Lower lobe of right lung (tissue), 2 donors: Measurements from ENCODE around the gene ARID1B. TPM values are rescaled to one million over a fixed set of nuclear protein-coding genes. Genes with fewer than 3 reads are reported as not detected.

Experiments
- ATAC-seq, 2 donors: fragments of 200-7000 bp; cut with Tn5 transposase; one replicate each; pipeline ENCODE4 v1.9.1; 2020 to 2022; ENCODE audit warnings: mild to moderate bottlenecking in 2 of 2, moderate library complexity in 2 of 2
- DNase-seq: peaks from one replicate; pipeline ENCODE4 v3.0.0-alpha.2; 2020
- H3K27ac ChIP-seq: fragments of 200-600 bp; one replicate; pipeline ENCODE4 v1.8.0; 2022
- H3K27me3 ChIP-seq: fragments of 200-600 bp; one replicate; pipeline ENCODE4 v1.8.0; 2022; ENCODE audit warnings: low read depth
- H3K36me3 ChIP-seq: fragments of 200-600 bp; one replicate; pipeline ENCODE4 v1.8.0; 2022; ENCODE audit warnings: mild to moderate bottlenecking
- H3K4me1 ChIP-seq: fragments of 200-600 bp; one replicate; pipeline ENCODE4 v1.8.0; 2022
- H3K4me3 ChIP-seq: fragments of 200-600 bp; one replicate; pipeline ENCODE4 v1.8.0; 2022; ENCODE audit warnings: mild to moderate bottlenecking
- H3K9me3 ChIP-seq: fragments of 200-600 bp; one replicate; pipeline ENCODE4 v1.8.0; 2022
- intact Hi-C: fragments of 100-400 bp; cut with DNase I; formaldehyde crosslinking; loops from one replicate; pipeline ENCODE4 v1.11.0; 2022
- total RNA-seq: library from RNA; stranded (reverse); fragmentation: NEBNext Ultra II Directional; extraction: Animal tissue kit (Norgen Biotek cat#: 25700); gene quantifications from one replicate; pipeline ENCODE4 v1.2.1, GENCODE V29; 2021
- TF ChIP-seq, protein P1 (sequence below): fragments of 200-600 bp; IDR thresholded peaks from one replicate; pipeline ENCODE4 v1.8.0; 2022; ENCODE audit warnings: antibody characterized with exemption, mild to moderate bottlenecking
- donor health status: DM: no; HTN: yes; CAD: no; lungs with severe emphysema.

Gene ARID1B
- total RNA-seq, 1 donor from 2014 or later, result 95.5 TPM

DNA sequence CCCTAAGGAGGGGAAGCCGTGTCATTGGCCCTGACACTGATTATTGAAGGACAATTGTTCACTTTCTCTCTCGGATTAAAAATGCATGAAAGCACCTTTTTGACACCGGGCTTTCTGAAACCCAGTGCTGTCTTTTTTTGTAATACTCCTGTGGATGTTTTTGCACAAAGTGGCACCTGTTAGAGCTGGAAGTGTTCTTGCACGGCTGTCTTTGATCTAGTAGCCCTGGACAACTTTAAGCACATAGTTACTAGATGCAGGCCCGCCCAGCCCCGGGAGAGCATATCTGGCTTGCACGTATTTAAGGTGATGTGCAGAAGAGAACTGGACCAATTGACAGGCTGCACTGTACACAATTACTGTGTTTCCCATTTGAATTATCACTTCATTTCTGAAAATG, 72.6 kb downstream of the ARID1B start:
- Histone ChIP-seq H3K27me3 (no peaks in the 10 kb centered on the region), H3K36me3 (no peaks in the 10 kb centered on the region), H3K4me1 (peaks cover 81% of the 10 kb centered on the region), H3K4me3 (no peak overlapping the region), H3K9me3 (no peaks in the 10 kb centered on the region), H3K27ac (no peak overlapping the region)
- TF ChIP-seq, protein P1, sequence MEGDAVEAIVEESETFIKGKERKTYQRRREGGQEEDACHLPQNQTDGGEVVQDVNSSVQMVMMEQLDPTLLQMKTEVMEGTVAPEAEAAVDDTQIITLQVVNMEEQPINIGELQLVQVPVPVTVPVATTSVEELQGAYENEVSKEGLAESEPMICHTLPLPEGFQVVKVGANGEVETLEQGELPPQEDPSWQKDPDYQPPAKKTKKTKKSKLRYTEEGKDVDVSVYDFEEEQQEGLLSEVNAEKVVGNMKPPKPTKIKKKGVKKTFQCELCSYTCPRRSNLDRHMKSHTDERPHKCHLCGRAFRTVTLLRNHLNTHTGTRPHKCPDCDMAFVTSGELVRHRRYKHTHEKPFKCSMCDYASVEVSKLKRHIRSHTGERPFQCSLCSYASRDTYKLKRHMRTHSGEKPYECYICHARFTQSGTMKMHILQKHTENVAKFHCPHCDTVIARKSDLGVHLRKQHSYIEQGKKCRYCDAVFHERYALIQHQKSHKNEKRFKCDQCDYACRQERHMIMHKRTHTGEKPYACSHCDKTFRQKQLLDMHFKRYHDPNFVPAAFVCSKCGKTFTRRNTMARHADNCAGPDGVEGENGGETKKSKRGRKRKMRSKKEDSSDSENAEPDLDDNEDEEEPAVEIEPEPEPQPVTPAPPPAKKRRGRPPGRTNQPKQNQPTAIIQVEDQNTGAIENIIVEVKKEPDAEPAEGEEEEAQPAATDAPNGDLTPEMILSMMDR, result no peak
- DNase-seq (no peak), ATAC-seq (no peak)
- intact Hi-C loops, result no loop called here

DNA sequence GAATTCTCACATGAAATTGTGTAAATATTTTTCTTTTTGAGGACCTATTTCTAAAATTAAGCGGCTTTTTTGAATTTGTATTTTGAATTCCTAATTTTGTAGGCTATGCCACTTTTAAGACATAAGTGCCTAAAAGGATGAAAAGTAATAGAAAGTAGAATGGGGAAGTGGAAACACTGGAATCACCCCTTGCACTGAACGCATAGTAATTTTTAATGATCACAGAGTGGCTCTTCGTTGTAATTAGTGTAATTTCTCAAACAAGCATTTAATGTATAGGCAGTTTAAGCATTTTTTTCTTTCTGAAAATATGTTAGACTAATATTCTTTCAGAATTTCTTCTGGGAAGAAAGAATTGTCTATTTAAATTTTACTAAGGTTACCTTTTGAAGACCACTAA, 73.2 kb downstream of the ARID1B start:
- TF ChIP-seq, protein P1, result no peak
- no peak for ATAC-seq
- no peaks in the 10 kb centered on the region for H3K9me3 ChIP-seq
- intact Hi-C loops, result no loop called here
- no peak for DNase-seq
- H3K4me1 ChIP-seq, result peaks cover 76% of the 10 kb centered on the region
- H3K4me3 ChIP-seq, result no peak overlapping the region
- no peaks in the 10 kb centered on the region for H3K27me3 ChIP-seq
- H3K36me3 ChIP-seq, result no peaks in the 10 kb centered on the region
- H3K27ac ChIP-seq, result no peak overlapping the region

DNA sequence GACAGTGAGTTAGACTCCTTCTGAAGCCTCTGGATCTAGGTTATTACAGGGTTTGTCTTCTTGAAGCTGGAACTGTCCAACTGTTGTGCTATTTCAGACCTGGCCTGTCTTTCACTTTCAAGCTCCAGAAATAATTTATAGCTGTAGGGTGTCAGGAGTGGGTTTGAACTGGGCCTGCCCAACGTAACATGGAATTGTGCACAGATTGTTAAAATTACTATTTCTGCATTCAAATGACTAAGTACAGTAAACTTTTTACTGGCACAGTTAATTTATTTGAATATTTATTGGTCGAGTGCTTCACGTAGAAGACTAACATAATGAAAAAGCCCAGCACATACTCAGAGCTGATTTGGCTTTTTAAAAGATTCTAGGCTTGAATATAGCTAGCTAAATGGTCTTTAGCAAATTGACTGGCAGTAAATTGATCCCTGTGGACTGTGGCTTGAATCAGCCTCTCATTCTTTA, 74.3 kb downstream of the ARID1B start:
- TF ChIP-seq, protein P1, result no peak
- Histone ChIP-seq H3K36me3 (no peaks in the 10 kb centered on the region), H3K27me3 (no peaks in the 10 kb centered on the region), H3K27ac (no peak overlapping the region), H3K4me3 (no peak overlapping the region), H3K9me3 (no peaks in the 10 kb centered on the region), H3K4me1 (peaks cover 68% of the 10 kb centered on the region)
- DNase-seq (no peak), ATAC-seq (no peak)
- intact Hi-C loops, result no loop called here

DNA sequence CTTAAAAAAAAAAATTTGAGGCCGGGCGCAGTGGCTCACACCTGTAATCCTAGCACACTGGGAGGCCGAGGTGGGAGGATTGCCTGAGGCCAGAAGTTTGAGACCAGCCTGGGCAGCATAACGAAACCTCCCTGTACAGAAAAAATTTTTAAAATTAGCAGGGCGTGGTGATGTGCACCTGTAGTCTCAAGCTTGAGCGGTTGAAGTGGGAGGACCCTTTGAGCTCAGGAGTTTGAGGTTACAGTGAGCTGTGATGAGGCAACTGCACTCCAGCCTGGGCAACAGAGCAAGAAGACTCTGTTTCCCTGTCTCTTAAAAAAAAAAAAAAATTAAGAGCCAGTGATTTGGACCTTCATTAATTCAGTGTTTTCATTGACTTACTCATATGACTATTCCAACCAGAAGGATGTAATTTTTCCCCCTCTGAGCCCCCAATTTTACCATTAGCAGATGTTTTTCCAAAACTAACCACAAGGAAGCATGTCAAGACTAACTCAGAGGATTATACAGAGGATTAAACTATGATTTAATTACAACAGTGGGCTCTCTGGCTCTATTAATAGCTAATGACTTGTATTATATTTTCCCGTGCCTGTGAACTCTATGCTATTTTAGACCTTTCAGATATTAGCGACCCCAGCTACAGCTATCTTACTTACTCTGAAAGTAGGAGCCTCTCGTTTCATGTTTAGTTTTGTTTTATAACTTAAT, 75.1 kb downstream of the ARID1B start:
- TF ChIP-seq, protein P1, result no peak
- intact Hi-C loops, result no loop called here
- H3K4me1 ChIP-seq, result peaks cover 64% of the 10 kb centered on the region
- no peaks in the 10 kb centered on the region for H3K9me3 ChIP-seq
- H3K27ac ChIP-seq, result no peak overlapping the region
- no peaks in the 10 kb centered on the region for H3K36me3 ChIP-seq
- no peak overlapping the region for H3K4me3 ChIP-seq
- DNase-seq, result no peak
- H3K27me3 ChIP-seq, result no peaks in the 10 kb centered on the region
- ATAC-seq, result no peak

DNA sequence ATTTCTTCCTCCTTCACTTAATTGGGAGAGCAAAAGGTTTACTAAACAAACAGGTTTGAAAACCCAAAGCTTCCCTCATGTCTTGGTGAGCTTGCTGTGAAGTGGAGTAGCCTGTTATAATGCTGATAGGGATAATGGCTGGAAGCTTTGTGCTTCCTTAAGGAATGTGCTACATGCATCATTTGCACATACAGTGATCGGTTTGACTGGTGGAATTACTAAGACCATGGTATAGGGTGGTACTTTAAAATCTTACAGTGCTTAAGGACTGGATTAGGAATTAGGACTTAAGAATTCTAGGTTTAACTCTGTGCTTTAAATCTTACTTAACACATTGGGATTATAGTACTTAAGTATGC, 75.7 kb downstream of the ARID1B start:
- Histone ChIP-seq H3K36me3 (no peaks in the 10 kb centered on the region), H3K4me1 (peaks cover 60% of the 10 kb centered on the region), H3K27me3 (no peaks in the 10 kb centered on the region), H3K9me3 (no peaks in the 10 kb centered on the region), H3K4me3 (no peak overlapping the region), H3K27ac (no peak overlapping the region)
- intact Hi-C loops, result no loop called here
- ATAC-seq, result no peak
- TF ChIP-seq, protein P1, result no peak
- DNase-seq, result no peak
